ENCODE results near the gene NCS1. TPM values are rescaled to one million over a fixed set of nuclear protein-coding genes. Genes with fewer than 3 reads are reported as not detected.

NCS1 gene
- total RNA-seq, 1 donor from 2014 or later, result 44.8 TPM

- Mint-ChIP-seq H3K36me3 (no peaks in the 10 kb centered on the region), H3K4me3 (no peak overlapping the region), H3K4me1 (peaks cover 15% of the 10 kb centered on the region), H3K9me3 (no peaks in the 10 kb centered on the region), H3K27ac (no peak overlapping the region), H3K27me3 (ENCODE audit: low read depth) (no peaks in the 10 kb centered on the region)
- no peak for DNase-seq (ENCODE audit: low spot score in 2 of 2, unreplicated experiment in 2 of 2)
- no peak for TF ChIP-seq CTCF (IDR thresholded peaks at IDR 0.05; ENCODE audit: unreplicated experiment)
Observed at GRCh38 chr9:130149031-130149430, 23.2 kb upstream of the NCS1 start.

GRCh38 chr9:130149654-130150286 lies 22.4 kb upstream of the NCS1 start:
- H3K27me3 Mint-ChIP-seq (ENCODE audit: low read depth), result no peaks in the 10 kb centered on the region
- H3K4me3 Mint-ChIP-seq, result no peak overlapping the region
- DNase-seq (ENCODE audit: low spot score in 2 of 2, unreplicated experiment in 2 of 2), result no peak
- no peak for TF ChIP-seq CTCF (IDR thresholded peaks at IDR 0.05; ENCODE audit: unreplicated experiment)
- H3K4me1 Mint-ChIP-seq, result peaks cover 14% of the 10 kb centered on the region
- H3K27ac Mint-ChIP-seq, result no peak overlapping the region
- H3K36me3 Mint-ChIP-seq, result no peaks in the 10 kb centered on the region
- no peaks in the 10 kb centered on the region for H3K9me3 Mint-ChIP-seq

- Mint-ChIP-seq H3K36me3 (no peaks in the 10 kb centered on the region), H3K27ac (peak overlapping the region; percentile 98), H3K9me3 (no peaks in the 10 kb centered on the region), H3K4me3 (no peak overlapping the region), H3K4me1 (peaks cover 14% of the 10 kb centered on the region), H3K27me3 (ENCODE audit: low read depth) (no peaks in the 10 kb centered on the region)
- DNase-seq (ENCODE audit: low spot score in 2 of 2, unreplicated experiment in 2 of 2), result no peak
- no peak for TF ChIP-seq CTCF (IDR thresholded peaks at IDR 0.05; ENCODE audit: unreplicated experiment)
Observed at GRCh38 chr9:130150779-130151382, 21.3 kb upstream of the NCS1 start.

GRCh38 chr9:130154816-130155215 lies 17.4 kb upstream of the NCS1 start:
- Mint-ChIP-seq H3K27me3 (ENCODE audit: low read depth) (no peaks in the 10 kb centered on the region), H3K4me3 (no peak overlapping the region), H3K4me1 (peaks cover 14% of the 10 kb centered on the region), H3K9me3 (no peaks in the 10 kb centered on the region), H3K36me3 (no peaks in the 10 kb centered on the region), H3K27ac (no peak overlapping the region)
- no peak for DNase-seq (ENCODE audit: low spot score in 2 of 2, unreplicated experiment in 2 of 2)
- no peak for TF ChIP-seq CTCF (IDR thresholded peaks at IDR 0.05; ENCODE audit: unreplicated experiment)

- Mint-ChIP-seq H3K9me3 (no peaks in the 10 kb centered on the region), H3K27ac (no peak overlapping the region), H3K36me3 (no peaks in the 10 kb centered on the region), H3K4me3 (no peak overlapping the region), H3K4me1 (peaks cover 13% of the 10 kb centered on the region), H3K27me3 (ENCODE audit: low read depth) (no peaks in the 10 kb centered on the region)
- no peak for TF ChIP-seq CTCF (IDR thresholded peaks at IDR 0.05; ENCODE audit: unreplicated experiment)
- no peak for DNase-seq (ENCODE audit: low spot score in 2 of 2, unreplicated experiment in 2 of 2)
Observed at GRCh38 chr9:130155647-130156046, 16.6 kb upstream of the NCS1 start.

Measured in mesothelial cell of epicardium (in vitro differentiated cells).